Omental fat pad (tissue), 4 donors: ENCODE data around the gene RAPGEF6. TPM values are rescaled to one million over a fixed set of nuclear protein-coding genes. Genes with fewer than 3 reads are reported as not detected.

Experiments
- ATAC-seq: fragments of 150-250 bp; one replicate; pipeline ENCODE4 v1.9.1; 2016; ENCODE audit warnings: mild to moderate bottlenecking, moderate library complexity; ENCODE audit not compliant: low FRiP score
- DNase-seq: peaks from one replicate; pipeline ENCODE4 v3.0.0-alpha.2; 2019; ENCODE audit warnings: low spot score
- CTCF ChIP-seq, 3 donors: fragments of 450-650 bp; IDR thresholded peaks; one replicate each; pipeline ENCODE4 v1.5.1; 2016 to 2017; ENCODE audit warnings: antibody characterized with exemption in 3 of 3, mild to moderate bottlenecking in 3 of 3, moderate library complexity in 2 of 3
- total RNA-seq, 4 donors: library from RNA; depleted of rRNA; stranded (reverse); fragments of >200 nt; gene quantifications; one replicate each; pipeline ENCODE4 v1.1.0, GENCODE V29; 2016

Gene RAPGEF6
- total RNA-seq, 4 donors from 2014 or later = 14.7 to 31.5 (median 24.2) TPM

GRCh38 chr5:131570757-131571156, 64.3 kb downstream of the RAPGEF6 start:
- no peak for ATAC-seq
- DNase-seq = no peak
- TF ChIP-seq CTCF (IDR thresholded peaks at IDR 0.05) = no peak

GRCh38 chr5:131564229-131564652, 70.8 kb downstream of the RAPGEF6 start:
- ATAC-seq = no peak
- no peak for TF ChIP-seq CTCF (IDR thresholded peaks at IDR 0.05)

GRCh38 chr5:131563434-131564228, 71.4 kb downstream of the RAPGEF6 start:
- ATAC-seq (no peak), DNase-seq (no peak)
- no peak for TF ChIP-seq CTCF (IDR thresholded peaks at IDR 0.05)

More at GRCh38 chr5:131564229-131564652, 70.8 kb downstream of the RAPGEF6 start:
- no peak for DNase-seq

- ATAC-seq (no peak), DNase-seq (no peak)
- no peak for TF ChIP-seq CTCF (IDR thresholded peaks at IDR 0.05)
These were observed 84.4 kb downstream of the RAPGEF6 start for GRCh38 chr5:131550606-131551005.

GRCh38 chr5:131548176-131548575, 86.9 kb downstream of the RAPGEF6 start:
- ATAC-seq (no peak), DNase-seq (no peak)
- TF ChIP-seq CTCF (IDR thresholded peaks at IDR 0.05) = no peak

- ATAC-seq = no peak
- no peak for TF ChIP-seq CTCF (IDR thresholded peaks at IDR 0.05)
These were observed 89.2 kb downstream of the RAPGEF6 start for GRCh38 chr5:131545845-131546244.

GRCh38 chr5:131542723-131543122, 92.3 kb downstream of the RAPGEF6 start:
- DNase-seq = no peak
- no peak for ATAC-seq
- no peak for TF ChIP-seq CTCF (IDR thresholded peaks at IDR 0.05)

More at GRCh38 chr5:131545845-131546244, 89.2 kb downstream of the RAPGEF6 start:
- no peak for DNase-seq
